Measurements from ENCODE around the gene SH3BP5.
A peak's percentile ranks its signal among the peaks of the same experiment; 100 is the strongest.

Gene SH3BP5

GRCh38 chr3:15228147-15228546 lies 104.2 kb downstream of the SH3BP5 start:
- DNase-seq: no peak

- DNase-seq: no peak
These were observed 108.5 kb downstream of the SH3BP5 start for GRCh38 chr3:15223685-15224572.

DNA sequence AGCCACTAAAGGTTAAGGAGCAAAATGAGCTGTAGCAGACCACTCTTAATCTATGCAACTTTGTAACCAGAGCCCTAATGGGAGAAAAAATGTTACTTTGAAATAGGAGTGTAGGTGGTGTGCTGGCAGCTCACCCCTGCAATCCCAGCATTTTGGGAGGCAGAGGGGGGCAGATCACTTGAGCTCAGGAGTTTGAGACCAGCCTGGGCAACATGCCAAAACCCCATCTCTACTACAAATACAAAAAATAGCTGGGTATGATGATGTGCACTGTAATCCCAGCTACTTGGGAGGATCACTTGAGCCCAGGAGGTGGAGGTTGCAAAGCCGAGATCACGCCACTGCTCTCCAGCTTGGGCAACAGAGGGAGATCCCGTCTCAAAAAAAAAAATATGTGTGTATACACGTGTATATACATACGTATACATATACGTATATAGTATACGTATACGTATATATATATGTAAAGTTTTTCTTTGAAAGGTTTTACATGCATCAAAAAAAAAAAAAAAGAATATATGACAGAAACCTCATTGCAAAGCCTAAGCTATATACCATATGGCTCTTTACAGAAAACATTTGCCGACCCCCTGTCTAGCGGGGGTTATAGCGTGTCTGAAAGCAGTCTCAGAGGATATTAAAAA lies 110.7 kb downstream of the SH3BP5 start:
- DNase-seq: no peak

- DNase-seq: no peak
These were observed 111.7 kb downstream of the SH3BP5 start for GRCh38 chr3:15220661-15221060.

DNA sequence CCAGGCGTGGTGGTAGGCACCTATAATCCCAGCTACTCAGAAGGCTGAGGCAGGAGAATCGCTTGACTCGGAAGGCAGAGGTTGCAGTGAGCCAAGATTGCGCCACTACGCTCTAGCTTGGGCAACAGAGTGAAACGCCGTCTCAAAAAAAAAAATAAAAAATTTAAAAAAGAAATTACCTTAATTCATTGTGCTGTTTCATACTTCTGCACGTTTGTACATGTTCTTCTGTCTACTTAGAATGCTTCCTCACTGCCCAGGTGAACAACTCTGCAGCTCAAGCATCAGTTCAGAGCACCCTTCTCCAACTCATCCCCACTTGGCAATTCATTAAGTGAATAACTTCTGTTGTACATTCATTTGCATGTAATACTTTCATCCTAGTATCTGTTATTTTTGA lies 112.3 kb downstream of the SH3BP5 start:
- no peak for DNase-seq

- no peak for DNase-seq
These were observed 113.7 kb downstream of the SH3BP5 start for GRCh38 chr3:15218689-15219088.

DNA sequence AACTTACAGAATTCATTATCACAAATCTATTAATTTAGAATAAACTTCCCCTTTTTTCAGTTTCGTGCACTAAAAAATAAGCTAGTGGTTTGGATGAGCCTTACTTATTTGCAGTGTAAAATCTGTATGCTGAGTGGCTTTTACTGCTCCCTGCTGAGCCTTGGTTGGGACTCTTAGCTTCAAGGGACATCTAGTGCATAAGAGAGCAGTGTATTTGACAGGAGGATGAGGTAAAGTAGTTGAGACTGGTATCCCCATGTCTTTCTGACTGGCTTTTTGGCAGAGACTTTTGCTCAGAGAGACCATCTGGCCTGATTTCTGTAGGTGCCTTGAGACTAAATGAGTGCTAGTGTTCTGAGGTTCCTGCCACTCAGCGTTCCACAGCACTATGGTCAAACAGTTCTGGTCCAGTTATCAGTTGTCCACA lies 114.5 kb downstream of the SH3BP5 start:
- DNase-seq: no peak

DNA sequence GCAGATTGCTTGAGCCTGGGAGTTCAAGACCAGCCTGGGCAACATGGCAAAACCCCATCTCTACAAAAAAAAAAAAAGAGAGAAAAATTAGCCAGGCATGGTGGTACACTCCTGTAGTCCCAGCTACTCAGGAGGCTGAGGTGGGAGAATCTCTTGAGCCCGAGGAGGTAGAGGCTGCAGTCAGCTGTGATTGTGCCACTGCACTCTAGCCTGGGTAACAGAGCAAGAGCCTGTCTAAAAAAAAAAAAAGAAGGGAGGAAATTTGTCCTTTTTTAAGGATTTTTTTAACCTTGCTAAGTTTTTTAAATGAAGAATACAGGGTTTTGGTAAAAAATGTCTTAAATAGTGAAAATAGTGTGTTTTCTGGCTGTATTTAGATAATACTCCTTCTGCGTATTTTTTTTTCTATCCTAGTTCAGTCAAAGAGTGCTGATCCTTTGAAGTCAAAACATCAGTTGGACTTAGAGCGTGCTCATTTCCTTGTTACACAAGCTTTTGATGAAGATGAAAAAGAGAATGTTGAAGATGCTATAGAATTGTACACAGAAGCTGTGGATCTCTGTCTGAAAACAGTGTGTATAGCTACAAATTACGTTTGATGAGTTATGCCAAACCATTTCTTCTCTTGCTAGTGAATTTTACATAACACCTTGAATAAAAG lies 115.2 kb downstream of the SH3BP5 start:
- DNase-seq: no peak

- DNase-seq: no peak
These were observed 115.9 kb downstream of the SH3BP5 start for GRCh38 chr3:15216501-15216900.

DNA sequence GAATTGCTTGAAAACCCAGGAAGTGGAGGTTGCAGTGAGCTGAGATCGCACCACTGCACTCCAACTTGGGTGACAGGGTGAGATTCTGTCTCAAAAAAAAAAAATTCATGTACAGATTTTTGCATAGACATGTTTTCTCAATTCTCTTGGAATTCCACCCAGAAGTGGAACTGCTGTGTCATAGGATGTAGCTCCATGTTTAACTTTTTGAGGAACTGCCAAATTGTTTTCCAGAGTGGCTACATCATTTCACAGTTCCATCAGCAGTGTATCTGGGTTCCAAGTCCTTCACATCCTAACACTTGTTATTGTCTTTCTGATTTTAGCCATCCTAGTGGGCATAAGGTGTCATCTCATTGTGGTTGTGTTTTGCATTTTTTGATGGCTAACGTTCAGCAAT lies 116.4 kb downstream of the SH3BP5 start:
- no peak for DNase-seq

DNA sequence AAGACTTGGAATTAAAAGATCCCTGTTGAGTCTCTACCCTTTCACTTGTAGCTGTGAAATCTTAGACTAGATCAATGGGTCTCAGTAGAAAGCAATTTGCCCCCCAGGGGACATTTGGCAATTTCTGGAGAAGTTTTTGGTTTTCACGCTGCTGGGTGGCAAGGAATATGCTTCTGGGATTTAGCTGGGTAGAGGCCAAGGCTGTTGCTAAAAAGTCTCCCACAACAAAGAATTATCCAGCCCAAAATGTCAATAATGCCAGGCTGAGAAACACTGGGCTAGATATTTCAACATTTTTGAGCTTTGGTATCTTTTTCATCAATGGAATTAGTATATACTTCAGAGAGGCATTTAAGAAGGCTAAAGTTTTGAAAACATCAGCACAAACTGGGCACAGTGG lies 117.6 kb downstream of the SH3BP5 start:
- DNase-seq: no peak

GRCh38 chr3:15211937-15212336 lies 120.4 kb downstream of the SH3BP5 start:
- no peak for DNase-seq

DNA sequence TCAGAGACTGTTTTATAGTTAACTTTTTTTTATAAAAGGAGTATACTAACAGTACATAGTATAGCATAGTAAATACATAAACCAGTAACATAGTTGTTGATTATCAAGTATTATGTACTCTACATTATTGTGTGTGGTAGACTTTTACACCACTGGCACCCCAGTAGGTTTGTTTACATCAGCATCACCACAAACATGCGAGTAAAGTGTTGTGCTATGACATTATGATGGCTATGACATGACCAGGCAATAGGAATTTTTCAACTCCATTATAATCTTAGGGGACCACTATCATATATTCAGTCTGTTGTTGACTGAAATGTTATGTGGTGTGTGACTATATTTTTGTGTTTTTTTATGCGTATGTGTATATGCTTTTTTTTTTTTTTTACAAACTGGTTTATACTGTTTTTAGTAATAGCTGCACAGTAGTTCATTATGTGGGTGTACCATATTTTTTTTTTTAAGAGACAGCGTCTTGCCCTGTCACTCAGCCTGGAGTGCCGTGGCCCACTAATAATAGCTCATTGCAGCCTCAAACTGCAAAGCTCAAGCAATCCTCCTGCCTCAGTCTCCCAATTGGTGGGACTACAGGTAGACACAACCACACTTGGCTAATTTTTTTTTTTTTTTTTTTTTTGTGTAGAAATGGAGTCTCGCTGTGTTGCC lies 124.4 kb downstream of the SH3BP5 start:
- DNase-seq: no peak

GRCh38 chr3:15206662-15207576 lies 125.5 kb downstream of the SH3BP5 start:
- DNase-seq: peak; percentile 67

GRCh38 chr3:15205934-15206661 lies 126.3 kb downstream of the SH3BP5 start, which contains the start of gene CAPN7:
Gene CAPN7 (plus strand): TSS chr3:15206246. CDS start chr3:15206496, 250 bp downstream.
- DNase-seq: peak; percentile 97

- DNase-seq: no peak
These were observed 126.9 kb downstream of the SH3BP5 start for GRCh38 chr3:15205482-15205933.

Measured in eye (tissue), 1 donor.